ENCODE results near the gene LRRFIP2.
"Not testable (repeated sequence)": the region's sequence is repeated elsewhere in the genome, so short reads cannot be mapped to it uniquely, and the experiment has no call there.

Gene LRRFIP2

DNA sequence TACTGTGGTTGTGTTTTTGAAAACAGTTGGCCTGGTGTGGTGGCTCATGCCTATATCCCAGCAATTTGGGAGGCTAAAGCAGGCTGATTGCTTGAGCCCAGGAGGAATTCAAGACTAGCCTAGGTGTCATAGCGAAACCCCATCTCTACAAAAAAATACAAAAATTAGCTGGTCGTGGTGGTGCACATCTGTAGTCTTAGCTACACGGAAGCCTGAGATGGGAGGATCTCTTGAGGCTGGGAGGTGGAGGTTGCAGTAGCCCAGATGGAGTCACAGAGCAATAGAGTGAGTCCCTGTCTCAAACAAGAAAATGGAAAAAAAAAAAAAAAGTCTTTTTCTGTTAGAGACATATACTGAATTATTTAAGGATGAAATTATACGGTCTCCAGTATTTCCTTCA, 14.7 kb upstream of the LRRFIP2 start:
- DNase-seq (ENCODE audit: low read depth in 1 of 2, low spot score in 1 of 2) = no peak

DNA sequence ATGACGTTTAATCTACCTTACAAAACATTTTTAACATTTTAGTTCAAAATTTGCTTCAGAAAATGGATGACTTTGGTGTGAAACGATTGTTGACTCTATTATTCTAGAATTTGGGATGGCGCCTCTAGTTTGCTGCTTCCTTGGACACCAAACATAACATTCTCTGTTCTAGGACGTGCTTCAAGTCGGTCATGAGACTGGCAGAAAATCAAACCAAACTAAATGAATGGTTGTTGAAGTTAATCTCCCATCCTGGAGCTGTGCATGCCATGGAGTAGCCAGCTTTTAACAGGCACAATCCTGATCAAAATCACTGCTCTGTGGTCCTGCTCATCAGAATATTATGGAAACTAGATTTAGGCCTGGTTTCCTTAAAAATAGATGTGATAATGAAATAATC, 9.6 kb upstream of the LRRFIP2 start:
- no peak for DNase-seq (ENCODE audit: low read depth in 1 of 2, low spot score in 1 of 2)

DNA sequence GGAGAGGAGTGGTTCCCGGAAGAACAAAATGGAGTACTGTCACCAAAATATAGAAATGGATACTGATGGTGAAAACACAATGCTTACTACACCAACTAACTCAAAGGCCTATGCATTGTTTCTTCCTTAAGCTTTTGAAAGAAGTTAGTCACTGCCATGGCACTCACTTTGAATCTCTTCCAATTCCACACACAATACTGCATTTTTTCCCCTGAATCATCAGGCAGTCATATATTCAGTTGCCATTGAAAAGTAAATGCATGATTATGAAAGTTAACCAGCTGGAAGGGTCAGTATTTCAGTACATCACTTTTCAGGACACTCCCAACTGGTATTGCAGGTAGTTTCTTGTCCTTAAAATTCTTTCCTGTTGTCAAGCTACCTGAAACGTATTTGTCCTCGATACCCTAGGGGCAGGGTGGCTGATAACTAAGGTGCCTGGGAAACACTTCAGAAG, 9.0 kb upstream of the LRRFIP2 start:
- no peak for DNase-seq (ENCODE audit: low read depth in 1 of 2, low spot score in 1 of 2)

DNA sequence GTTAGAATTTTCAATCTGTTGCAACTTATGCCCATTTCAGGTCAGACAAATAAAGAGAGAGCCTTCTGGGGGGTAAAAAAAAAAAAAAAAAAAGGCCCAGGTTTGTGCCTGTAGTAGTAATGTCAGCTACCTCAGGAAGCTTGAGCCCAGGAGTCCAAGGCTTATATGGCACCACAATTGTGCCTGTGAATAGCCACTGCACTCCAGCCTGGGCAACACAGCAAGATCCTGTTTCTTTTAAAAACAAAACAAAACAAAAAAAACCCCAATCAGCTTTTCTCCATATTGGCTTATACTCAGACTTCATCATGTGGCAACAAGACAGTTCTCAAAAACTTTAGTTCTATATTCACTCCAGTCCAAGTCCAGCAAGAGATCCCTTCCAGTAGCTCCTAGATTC, 8.4 kb upstream of the LRRFIP2 start:
- no peak for DNase-seq (ENCODE audit: low read depth in 1 of 2, low spot score in 1 of 2)

DNA sequence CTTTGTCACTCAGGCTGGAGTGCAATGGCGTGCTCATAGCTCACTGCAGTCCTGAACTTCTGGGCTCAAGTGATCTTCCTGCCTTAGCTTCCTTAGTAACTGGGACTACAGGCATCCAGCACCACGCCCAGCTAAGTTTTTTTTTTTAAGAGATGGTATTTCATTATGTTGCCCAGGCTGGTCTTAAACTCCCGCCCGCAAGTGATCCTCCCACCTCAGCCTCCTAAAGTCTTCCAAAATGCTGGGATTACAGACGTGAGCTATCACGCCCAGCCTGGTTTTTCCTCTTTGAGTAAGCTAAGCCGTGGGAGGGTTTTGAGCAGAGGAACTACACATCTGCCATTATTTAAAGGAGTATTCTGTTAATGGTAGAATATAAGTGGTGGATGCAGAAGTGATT, 7.4 kb upstream of the LRRFIP2 start:
- DNase-seq (ENCODE audit: low read depth in 1 of 2, low spot score in 1 of 2) = no peak

DNA sequence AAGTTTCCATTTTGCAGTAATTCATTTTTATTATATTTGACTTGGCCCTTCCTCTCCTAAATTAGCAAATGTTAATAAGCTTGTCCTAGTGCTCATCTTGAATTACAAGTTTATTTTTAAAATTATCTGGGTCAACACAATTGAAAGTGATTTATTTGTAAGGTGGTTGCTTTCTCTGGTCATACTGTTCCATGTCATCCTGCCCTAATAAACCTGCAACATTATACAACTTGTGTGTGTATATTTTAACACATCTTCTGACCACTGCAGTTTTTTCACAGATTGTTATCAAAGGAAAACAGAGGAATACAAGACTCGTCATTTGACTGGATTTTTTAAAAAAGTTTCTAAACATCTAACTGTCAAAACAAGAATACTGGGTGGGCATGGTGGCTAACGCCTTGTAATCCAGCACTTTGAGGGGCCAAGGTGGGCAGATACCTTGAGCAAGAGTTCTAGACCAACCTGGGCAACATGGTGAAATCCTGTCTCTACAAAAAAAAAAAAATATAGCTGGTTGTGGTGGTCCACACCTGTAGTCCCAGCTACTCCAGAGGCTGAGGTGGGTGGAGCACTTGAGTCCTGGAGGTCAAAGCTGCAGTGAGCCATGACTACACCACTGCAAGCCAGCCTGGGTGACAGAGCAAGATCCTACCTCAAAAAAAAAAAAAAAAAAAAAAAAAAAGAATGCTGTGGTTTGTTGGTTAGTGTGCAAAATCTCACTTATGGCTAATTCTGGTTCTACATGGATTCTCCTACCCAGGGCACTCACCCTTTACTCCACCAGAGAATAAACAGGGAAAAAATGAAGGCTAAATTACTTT, 5.0 kb upstream of the LRRFIP2 start:
- no peak for DNase-seq (ENCODE audit: low read depth in 1 of 2, low spot score in 1 of 2)

DNA sequence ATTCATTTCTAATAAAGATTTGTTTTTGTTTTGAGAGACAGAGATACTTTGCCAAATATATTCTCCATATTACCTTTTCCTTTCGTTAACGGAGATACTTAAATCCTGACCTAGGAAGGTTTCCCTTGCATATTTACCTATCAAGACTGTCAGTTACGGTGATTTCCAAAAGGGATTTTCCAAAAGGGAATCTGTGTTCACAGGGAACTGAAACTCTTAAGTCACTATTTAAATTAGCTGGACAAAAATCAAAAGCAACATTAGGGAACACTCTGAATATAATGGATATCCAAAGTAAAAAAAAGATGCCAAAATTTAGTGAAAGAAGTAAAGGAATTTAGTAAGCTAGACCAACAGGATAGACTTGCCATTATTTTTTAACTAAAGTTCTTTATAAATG, 576 bp downstream of the LRRFIP2 start:
- DNase-seq (ENCODE audit: low read depth in 1 of 2, low spot score in 1 of 2) = no peak

DNA sequence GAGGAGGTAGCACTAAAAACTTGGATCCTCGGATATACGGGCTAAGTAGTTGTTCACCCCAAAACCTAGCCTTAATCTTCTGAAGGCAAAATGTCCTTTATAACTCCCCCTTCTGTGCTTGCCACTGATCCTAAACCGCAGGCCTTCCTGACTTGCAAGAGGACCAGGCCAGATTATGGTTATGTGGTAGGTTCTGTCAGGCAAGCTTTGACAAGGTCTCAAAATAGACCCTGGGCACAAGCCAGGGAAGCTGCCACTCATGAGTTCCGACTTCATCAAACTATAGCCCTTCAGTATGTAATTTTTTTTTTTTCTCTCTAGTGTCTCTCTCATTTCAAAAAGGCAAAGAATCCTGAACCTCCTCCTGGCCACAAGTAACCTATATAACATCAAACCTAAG, 3.2 kb downstream of the LRRFIP2 start:
- DNase-seq (ENCODE audit: low read depth in 1 of 2, low spot score in 1 of 2) = no peak

DNA sequence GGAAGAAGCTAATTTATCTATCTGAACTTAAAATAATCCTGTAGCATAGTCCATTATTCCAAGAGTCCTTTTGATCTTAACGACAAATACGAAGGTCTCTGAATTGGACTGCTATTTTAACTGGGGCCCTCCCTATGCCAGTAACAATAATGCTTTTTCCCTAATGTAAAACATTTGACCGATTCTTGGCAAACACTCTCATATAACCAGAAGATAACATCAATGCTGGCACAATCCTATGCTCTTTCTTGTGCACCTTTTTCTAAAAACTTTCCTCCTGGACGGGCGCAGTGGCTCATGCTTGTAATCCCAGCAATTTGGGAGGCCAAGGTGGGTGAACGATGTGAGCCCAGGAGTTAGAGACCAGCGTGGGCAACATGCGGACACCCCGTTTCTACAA, 3.9 kb downstream of the LRRFIP2 start:
- no peak for DNase-seq (ENCODE audit: low read depth in 1 of 2, low spot score in 1 of 2)

DNA sequence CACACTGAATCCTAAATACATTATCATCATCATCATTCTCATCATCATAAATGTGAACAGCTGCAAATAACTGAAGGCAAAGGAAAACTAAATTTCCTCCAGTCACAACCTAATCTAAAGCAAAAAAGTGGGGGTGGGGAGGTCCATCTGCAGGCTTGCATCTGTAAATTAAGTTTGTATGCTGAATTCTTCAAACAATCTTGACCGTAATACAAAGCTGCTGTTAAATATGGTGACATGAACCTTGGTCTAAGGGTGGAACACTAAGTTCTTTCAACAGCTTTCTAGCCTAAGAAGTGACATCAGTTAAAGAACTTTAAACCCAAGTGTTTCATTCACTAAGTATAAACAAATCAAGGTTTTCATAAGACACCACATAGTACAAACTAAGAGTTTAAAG, 4.3 kb downstream of the LRRFIP2 start:
- no peak for DNase-seq (ENCODE audit: low read depth in 1 of 2, low spot score in 1 of 2)

DNA sequence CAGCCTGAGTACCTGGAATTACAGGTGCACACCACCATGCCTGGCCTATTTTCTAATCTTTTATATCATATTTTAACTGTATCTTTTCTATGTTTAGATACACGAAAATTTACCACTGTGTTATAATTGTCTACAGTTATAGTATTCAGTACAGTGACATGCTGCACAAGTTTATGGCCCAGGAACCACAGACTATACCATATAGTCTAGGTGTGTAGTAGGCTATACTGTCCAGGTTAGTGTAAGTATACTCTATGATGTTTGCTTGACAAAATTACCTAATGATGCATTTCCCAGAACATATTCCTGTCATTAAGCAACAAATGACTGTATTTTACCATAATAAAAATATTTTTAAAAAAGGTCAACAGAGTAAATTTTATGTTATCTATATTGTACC, 5.5 kb downstream of the LRRFIP2 start:
- no peak for DNase-seq (ENCODE audit: low read depth in 1 of 2, low spot score in 1 of 2)

DNA sequence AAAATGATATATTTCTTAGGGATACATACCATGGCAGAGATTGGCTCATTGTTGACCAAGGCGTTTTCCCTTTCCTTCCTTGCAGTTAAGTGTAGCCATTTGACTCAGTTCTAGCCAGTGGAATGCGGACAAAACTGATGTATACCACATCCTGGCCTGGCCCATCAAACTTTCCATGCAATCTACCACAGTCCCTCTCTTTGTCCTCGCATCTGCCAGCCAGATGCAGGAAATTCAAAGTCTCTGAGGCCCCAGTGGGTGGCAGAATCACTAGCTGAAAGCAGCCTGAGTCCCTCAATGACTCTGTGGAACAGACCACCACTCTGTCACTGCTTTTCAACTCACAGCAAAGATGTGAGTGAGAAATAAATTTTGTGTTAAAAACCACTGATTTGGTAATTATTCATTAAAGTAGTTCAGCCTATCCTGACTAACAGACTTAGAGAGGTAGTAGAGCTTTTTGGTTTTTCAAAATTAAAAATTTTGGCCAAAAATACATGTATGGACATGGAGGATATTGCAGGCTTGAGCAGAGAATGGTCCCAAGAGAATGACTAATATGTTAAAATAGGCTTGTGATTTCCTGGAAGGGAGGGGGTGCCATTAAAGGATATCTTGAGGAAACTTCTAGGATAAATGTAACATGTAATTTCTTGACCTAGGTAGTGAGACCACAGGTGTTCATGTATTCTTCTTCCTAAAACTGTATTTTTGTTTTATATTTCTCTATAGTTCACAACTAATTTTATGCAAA, 10.9 kb downstream of the LRRFIP2 start:
- DNase-seq (ENCODE audit: low read depth in 1 of 2, low spot score in 1 of 2) = no peak

DNA sequence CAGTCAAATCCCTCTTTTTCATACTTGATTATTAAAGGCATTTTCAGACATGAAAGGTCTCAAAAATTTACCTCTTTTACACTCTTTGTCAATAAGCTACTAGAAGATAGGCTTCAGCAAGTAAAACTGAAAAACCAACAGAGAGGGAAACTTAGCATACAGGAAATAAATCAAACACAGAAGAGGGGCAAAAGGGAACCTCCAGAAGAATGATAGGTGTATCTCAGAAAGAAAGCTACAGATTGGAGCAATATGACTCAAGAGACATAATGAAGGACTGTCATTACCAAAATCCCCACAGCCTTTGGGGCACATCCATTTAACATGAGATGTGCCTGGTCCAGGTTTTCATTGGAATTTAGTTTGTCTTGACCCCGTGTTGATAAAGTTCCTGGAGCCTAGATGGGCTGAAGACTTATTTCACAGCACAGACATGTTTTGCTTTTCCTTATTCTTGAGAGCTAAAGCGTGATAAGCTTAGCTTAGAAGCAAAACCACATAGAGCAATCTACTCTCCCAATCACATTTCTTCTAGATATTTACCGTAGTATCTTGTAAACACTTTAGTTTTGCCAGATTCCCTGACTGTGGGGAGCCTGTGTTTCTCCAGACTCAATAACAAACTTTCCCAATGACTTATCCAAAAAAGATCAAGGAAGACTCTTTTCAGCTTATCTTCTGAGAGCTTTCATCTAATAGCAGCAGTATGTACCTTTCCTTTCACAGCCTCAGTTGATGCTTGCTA, 11.7 kb downstream of the LRRFIP2 start:
- DNase-seq (ENCODE audit: low read depth in 1 of 2, low spot score in 1 of 2) = no peak

DNA sequence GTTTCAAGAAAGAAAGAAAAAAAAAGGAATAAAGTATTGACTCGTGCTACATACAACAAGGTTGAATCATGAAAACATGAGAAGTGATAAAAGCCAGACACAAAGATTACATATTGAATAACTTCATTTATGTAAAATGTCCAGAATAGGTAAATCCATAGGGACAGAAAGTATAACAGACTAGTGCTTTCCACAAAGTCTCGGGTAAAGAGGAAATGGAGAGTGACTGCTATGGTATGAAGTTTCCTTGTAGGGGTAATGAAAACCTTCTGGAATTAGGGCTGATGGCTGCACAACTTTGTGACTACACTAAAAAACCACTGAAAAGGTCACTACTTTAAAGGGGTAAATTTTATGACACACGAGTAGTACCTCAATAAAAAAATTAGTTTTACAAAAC, 13.0 kb downstream of the LRRFIP2 start:
- DNase-seq (ENCODE audit: low read depth in 1 of 2, low spot score in 1 of 2) = no peak

DNA sequence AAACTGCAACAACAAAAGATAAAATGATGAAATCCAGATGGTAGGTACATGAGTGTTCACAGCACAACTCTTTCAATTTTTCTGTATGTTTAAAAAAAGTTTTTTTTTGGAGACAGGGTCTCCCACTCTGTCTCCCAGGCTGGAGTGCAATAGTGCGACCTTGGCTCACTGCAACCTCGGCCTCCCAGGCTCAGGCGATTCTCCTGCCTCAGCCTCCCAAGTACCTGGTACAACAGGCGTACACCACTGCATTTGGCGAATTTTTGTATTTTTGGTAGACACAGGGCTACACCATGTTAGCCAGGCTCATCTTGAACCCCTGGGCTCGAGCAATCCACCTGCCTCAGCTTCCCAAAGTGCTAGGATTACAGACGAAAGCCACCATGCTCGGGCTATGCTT, 18.6 kb downstream of the LRRFIP2 start:
- no peak for DNase-seq (ENCODE audit: low read depth in 1 of 2, low spot score in 1 of 2)

DNA sequence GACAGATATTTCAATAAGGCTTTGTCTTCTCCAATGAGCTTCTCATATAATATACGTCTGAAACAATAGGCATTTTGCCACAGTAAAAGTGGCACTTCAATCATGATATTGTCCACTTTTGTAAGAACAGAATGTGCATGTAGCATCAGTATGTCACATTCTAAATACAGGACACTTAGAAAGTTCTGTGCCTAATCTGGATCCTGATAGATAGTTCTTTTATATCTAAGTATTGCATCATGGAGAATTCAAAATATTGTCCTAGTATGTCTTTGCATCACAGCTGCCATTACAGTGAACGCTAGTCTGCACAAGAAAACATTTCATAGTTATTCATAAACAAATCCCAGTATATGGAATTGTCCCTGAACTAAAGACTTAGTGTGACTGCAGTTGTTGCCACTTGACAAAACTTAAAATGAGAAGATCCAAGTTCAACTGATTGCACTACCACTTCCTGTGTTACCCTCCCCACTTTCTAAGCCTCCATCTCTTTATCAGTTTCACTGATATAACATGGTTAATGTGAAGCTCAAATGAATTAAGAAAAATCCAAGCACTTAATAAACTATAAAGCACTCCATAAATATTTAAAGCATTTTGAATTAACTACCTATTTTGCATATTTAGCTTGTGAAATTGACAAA, 19.6 kb downstream of the LRRFIP2 start:
- DNase-seq (ENCODE audit: low read depth in 1 of 2, low spot score in 1 of 2) = no peak

DNA sequence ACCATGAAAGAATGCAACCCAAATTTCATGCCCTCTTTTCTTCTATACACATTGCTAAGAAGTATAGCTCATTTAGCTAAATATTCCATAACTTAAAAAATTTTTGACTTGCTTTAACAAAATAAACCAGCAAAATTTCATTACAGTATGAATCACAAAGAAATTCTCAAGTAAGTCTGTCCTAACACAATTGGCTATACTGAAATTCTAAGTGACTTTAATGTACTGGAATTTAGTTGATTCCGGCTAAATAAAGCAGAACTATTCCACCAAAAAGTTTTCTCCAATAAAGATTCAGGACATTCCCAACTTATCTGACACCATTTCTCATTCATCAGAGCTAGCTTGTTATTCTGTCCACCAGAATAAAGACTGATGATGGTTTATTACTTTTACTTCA, 23.8 kb downstream of the LRRFIP2 start:
- no peak for DNase-seq (ENCODE audit: low read depth in 1 of 2, low spot score in 1 of 2)

DNA sequence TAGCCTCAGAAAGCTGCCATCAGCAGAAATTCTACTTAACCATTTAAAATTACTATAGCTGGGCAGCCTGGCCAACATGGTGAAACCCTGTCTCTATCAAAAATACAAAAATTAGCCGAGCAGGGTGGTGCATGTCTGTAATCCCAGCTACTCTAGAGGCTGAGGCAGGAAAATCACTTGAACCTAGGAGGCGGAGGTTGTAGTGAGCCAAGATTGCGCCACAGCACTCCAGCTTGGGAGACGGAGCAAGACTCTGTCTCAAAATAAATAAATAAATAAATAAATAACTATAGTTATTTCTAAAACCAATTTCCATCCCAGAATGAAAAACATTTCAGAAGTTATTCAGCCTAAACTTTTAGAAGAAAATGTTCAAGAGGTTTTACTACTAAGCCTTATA, 25.1 kb downstream of the LRRFIP2 start:
- no peak for DNase-seq (ENCODE audit: low read depth in 1 of 2, low spot score in 1 of 2)

DNA sequence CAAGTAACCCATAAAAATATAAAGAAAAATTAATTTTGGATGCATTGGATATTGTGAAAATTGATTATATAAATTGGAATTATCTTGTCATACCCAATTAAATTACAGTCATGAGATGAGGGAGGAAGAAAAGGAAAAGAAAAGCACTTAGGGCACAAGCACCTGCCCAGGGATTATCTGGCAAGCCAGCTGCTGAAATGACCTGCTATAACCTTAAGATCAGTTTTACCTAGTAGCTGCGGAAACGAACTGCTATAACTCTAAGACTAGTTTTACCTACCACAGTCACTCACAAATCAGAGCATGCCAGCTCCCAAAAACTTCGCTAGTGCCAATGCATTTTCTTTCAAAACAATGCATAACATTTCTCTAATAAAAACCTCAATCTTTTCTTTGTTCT, 26.2 kb downstream of the LRRFIP2 start:
- DNase-seq (ENCODE audit: low read depth in 1 of 2, low spot score in 1 of 2) = no peak

DNA sequence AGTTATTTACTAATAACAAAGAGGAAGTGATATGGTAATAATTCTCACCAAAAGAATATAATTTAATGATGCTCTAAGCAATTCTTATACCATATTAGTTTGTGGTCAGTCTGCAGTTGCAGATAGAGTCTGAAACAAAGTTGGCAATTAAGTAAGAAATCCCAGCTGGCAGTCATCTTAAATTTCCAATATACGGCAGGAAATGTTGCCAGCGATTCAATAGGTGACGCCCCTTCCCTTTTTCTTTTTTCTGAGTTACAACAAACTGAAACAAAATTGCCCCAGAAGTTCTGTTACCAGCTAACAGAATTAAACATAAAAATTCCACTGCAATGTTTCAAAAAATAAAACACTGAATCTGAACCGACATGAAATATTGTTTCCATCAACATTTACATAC, 26.7 kb downstream of the LRRFIP2 start:
- DNase-seq (ENCODE audit: low read depth in 1 of 2, low spot score in 1 of 2) = no peak

DNA sequence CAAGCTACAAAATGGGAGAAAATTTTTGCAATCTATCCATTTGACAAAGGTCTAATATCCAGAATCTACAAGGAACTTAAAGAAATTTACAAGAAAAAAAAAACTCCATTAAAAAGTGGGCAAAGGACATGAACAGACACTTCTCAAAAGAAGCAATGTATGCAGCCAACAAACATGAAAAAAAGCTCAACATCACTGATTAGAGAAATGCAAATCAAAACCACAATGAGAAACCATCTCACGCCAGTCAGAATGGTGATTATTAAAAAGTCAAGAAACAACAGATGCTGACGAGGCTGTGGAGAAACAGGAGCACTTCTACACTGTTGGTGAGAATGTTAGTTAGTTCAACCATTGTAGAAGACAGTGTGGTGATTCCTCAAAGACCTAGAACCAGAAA, 27.5 kb downstream of the LRRFIP2 start:
- DNase-seq (ENCODE audit: low read depth in 1 of 2, low spot score in 1 of 2) = not testable (repeated sequence)

Measured in activated CD4-positive, alpha-beta T cell treated with anti-CD3 and anti-CD28 coated beads, Interleukin-2, amount 50 U/mL, for 24 hours (primary cell).